ENCODE results near the gene CRACR2A. TPM values are rescaled to one million over a fixed set of nuclear protein-coding genes. Genes with fewer than 3 reads are reported as not detected.
A peak's percentile ranks its signal among the peaks of the same experiment; 100 is the strongest.

Gene CRACR2A
- total RNA-seq, 1 donor from 2014 or later = 0.82 TPM

DNA sequence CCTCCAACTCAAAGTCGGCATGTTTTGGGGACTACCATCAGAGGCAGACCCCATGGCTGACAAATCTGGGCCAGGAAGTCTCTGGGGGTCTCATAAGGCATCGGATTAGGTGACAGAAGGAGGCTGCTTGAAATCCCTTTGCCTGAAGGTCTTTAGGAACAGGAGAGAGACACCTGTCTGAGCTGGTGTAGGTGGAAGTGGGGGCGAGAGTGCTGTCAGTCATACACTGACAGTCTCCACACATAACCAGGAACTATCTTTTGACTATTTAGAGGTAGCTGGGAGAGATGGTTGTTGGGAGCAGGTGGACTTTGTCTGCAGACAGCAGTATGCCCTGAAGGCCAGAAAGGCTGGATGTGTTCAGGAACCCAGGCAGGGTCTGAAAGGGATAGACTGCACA lies 163.2 kb downstream of the CRACR2A start:
- Mint-ChIP-seq H3K36me3 (ENCODE audit: low read depth) (no peaks in the 10 kb centered on the region), H3K9me3 (ENCODE audit: low read depth) (peaks cover 3% of the 10 kb centered on the region), H3K27me3 (ENCODE audit: low read depth) (peaks cover 26% of the 10 kb centered on the region), H3K4me1 (ENCODE audit: low read depth) (no peaks in the 10 kb centered on the region), H3K27ac (ENCODE audit: unreplicated experiment) (no peak overlapping the region), H3K4me3 (ENCODE audit: unreplicated experiment) (no peak overlapping the region)
- DNase-seq (ENCODE audit: low spot score) = peak; percentile 12
- TF ChIP-seq, protein P1, sequence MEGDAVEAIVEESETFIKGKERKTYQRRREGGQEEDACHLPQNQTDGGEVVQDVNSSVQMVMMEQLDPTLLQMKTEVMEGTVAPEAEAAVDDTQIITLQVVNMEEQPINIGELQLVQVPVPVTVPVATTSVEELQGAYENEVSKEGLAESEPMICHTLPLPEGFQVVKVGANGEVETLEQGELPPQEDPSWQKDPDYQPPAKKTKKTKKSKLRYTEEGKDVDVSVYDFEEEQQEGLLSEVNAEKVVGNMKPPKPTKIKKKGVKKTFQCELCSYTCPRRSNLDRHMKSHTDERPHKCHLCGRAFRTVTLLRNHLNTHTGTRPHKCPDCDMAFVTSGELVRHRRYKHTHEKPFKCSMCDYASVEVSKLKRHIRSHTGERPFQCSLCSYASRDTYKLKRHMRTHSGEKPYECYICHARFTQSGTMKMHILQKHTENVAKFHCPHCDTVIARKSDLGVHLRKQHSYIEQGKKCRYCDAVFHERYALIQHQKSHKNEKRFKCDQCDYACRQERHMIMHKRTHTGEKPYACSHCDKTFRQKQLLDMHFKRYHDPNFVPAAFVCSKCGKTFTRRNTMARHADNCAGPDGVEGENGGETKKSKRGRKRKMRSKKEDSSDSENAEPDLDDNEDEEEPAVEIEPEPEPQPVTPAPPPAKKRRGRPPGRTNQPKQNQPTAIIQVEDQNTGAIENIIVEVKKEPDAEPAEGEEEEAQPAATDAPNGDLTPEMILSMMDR (IDR thresholded peaks at IDR 0.05) = no peak

DNA sequence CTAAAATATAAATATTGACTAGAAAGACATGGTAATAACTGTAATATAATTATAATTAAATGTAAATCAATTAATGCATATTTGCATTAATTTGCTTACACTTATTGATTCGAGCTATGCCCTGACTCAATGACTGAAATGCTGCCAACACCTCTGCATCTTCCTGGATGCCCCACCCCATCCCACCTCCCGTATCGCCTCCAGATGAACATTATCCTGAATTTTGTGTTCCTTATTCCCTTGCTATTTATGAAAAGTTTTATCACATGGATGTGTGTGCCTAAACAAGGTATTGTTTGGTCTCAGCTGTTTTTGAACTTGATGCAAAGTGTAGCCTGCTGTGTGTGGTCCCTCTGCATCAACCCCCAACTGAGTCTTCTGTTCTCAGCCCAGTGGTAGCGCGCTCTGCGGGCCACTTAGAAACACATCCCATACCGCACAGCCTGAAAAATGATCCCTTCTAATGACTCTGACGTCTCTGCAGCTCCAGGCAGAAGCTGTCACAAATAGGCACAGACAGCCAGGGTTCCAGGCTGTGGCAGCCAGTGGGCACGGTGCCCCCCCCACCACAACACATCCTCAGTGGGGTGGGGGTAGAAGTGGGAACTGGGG lies 165.4 kb downstream of the CRACR2A start:
- no peak for DNase-seq (ENCODE audit: low spot score)
- peaks cover 26% of the 10 kb centered on the region for H3K27me3 Mint-ChIP-seq (ENCODE audit: low read depth)
- no peak overlapping the region for H3K27ac Mint-ChIP-seq (ENCODE audit: unreplicated experiment)
- no peaks in the 10 kb centered on the region for H3K4me1 Mint-ChIP-seq (ENCODE audit: low read depth)
- H3K4me3 Mint-ChIP-seq (ENCODE audit: unreplicated experiment) = no peak overlapping the region
- peaks cover 9% of the 10 kb centered on the region for H3K9me3 Mint-ChIP-seq (ENCODE audit: low read depth)
- no peaks in the 10 kb centered on the region for H3K36me3 Mint-ChIP-seq (ENCODE audit: low read depth)
- TF ChIP-seq, protein P1 (IDR thresholded peaks at IDR 0.05) = no peak

DNA sequence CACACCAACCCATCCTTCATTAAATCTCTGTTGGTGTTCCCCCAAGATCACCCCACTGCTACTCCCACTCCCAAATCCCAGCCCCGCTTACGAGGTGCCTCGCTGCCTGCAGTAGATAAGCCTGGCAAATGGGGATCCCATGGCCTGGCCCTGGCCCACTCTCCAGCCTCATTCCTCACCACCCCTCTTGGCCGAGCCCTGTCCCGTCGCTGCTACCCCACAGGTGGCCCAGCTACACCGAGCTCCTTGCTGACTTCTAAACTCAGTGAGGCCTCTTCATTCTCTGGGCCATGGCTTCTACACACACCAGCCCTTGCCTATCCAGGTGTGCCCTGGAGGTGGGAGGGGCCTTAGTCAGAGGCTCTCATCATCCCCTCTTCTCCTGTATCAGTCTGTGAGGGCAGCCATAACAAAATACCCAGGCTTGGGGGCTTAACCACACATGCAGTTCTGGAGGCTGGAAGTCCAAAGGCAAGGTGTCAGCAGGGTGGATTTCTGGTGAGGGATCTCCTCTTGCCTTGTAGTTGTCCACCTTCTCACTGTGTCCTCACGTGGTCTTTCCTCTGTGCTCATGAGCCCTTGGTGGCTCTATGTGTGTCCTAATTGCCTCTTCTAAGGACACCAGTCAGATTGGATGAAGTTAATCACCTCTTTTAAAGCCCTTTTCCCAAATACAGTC lies 169.1 kb downstream of the CRACR2A start:
- no peak overlapping the region for H3K27ac Mint-ChIP-seq (ENCODE audit: unreplicated experiment)
- H3K4me3 Mint-ChIP-seq (ENCODE audit: unreplicated experiment) = no peak overlapping the region
- TF ChIP-seq, protein P1 (IDR thresholded peaks at IDR 0.05) = no peak
- H3K36me3 Mint-ChIP-seq (ENCODE audit: low read depth) = no peaks in the 10 kb centered on the region
- DNase-seq (ENCODE audit: low spot score) = peak; percentile 53
- H3K27me3 Mint-ChIP-seq (ENCODE audit: low read depth) = peaks cover 17% of the 10 kb centered on the region
- peaks cover 9% of the 10 kb centered on the region for H3K9me3 Mint-ChIP-seq (ENCODE audit: low read depth)
- no peaks in the 10 kb centered on the region for H3K4me1 Mint-ChIP-seq (ENCODE audit: low read depth)

DNA sequence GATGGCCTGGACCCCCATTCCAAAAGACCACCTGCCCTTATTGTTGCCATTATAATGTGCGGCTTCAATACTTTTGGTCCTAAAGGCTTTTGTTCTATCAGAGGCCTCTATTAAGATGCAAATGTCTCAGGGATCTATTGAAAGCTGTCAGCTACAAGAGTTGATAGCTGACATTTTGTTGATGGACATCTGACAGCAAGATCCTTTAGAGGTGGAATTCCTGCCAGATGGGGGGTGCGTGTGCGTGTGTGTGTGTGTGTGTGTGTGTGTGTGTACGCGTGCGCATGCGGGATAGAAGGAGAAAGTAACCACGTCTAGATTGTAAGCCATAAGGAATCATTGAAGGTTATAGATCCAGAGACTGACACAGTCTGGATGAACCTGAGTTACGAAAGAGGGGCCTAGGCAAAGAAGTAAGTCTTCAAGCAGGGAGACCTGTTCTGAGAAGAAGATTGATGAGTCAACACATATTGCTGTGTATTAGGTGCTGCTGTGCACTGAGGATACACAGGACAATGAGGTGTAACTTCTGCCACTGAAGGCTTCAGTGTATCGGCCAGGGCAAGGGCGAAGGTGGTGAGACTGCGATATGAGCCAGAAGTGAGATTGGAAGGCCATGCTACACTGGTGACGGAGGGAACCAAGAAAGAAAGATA lies 172.7 kb downstream of the CRACR2A start:
- peak; percentile 18 for DNase-seq (ENCODE audit: low spot score)
- TF ChIP-seq, protein P1 (IDR thresholded peaks at IDR 0.05) = no peak
- Mint-ChIP-seq H3K36me3 (ENCODE audit: low read depth) (no peaks in the 10 kb centered on the region), H3K9me3 (ENCODE audit: low read depth) (peaks cover 9% of the 10 kb centered on the region), H3K27ac (ENCODE audit: unreplicated experiment) (no peak overlapping the region), H3K4me3 (ENCODE audit: unreplicated experiment) (no peak overlapping the region), H3K27me3 (ENCODE audit: low read depth) (peaks cover 15% of the 10 kb centered on the region), H3K4me1 (ENCODE audit: low read depth) (no peaks in the 10 kb centered on the region)

DNA sequence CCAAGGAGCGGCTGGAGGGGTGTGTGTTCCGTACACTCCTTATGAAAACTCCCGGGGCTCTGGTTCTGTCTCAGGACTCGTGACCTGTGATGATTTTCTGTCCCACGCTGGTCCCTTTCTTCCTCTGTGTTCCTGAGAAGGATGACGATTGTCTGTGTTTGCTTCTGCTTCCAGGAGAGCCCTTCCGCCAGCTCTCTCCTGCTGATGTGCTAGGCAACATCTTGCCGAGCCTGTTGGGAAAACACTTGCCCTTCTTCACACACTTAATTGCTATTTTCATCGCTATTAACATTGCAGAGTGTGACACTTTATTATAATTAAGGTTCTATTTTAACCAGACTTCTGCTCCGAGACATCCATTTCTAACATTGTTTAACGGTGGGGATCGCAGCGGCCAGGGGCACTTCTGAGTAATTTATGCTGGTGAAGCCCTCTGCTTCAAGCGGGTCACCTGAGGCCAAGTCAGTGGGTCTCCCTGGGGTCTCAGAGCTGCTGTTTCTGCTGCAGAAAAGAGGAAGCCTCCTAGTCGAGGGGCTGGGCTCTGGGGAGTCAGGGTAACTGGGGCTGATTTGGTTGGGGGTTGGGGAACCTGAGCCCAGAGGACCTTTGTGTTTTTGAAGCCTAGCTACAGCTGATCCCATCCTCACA lies 173.3 kb downstream of the CRACR2A start:
- TF ChIP-seq, protein P1 (IDR thresholded peaks at IDR 0.05) = no peak
- DNase-seq (ENCODE audit: low spot score) = peak; percentile 20
- Mint-ChIP-seq H3K36me3 (ENCODE audit: low read depth) (no peaks in the 10 kb centered on the region), H3K27ac (ENCODE audit: unreplicated experiment) (no peak overlapping the region), H3K4me1 (ENCODE audit: low read depth) (no peaks in the 10 kb centered on the region), H3K9me3 (ENCODE audit: low read depth) (peaks cover 4% of the 10 kb centered on the region), H3K4me3 (ENCODE audit: unreplicated experiment) (no peak overlapping the region), H3K27me3 (ENCODE audit: low read depth) (peaks cover 20% of the 10 kb centered on the region)
